Endothelial cell (in vitro differentiated cells): ENCODE measurements around the gene PACSIN3. TPM values are rescaled to one million over a fixed set of nuclear protein-coding genes. Genes with fewer than 3 reads are reported as not detected.

Experiments
- DNase-seq: peaks from one replicate; pipeline ENCODE4 v3.0.0; 2021; ENCODE audit warnings: low spot score
- H3K27ac Mint-ChIP-seq: one replicate; pipeline ENCODE4 v1.8.0; 2021; ENCODE audit warnings: mixed read lengths, inconsistent platforms; ENCODE audit not compliant: unreplicated experiment
- H3K27me3 Mint-ChIP-seq: one replicate; pipeline ENCODE4 v1.8.0; 2021; ENCODE audit warnings: mild to moderate bottlenecking, moderate library complexity, mixed read lengths, inconsistent platforms; ENCODE audit not compliant: unreplicated experiment
- H3K36me3 Mint-ChIP-seq: one replicate; pipeline ENCODE4 v1.8.0; 2021; ENCODE audit warnings: mild to moderate bottlenecking, low read depth, mixed read lengths, inconsistent platforms; ENCODE audit not compliant: unreplicated experiment
- H3K4me1 Mint-ChIP-seq: one replicate; pipeline ENCODE4 v1.8.0; 2021; ENCODE audit warnings: mild to moderate bottlenecking, mixed read lengths, inconsistent platforms; ENCODE audit not compliant: unreplicated experiment
- H3K4me3 Mint-ChIP-seq: one replicate; pipeline ENCODE4 v1.8.0; 2021; ENCODE audit warnings: mild to moderate bottlenecking, mixed read lengths, inconsistent platforms; ENCODE audit not compliant: unreplicated experiment
- H3K9me3 Mint-ChIP-seq: one replicate; pipeline ENCODE4 v1.8.0; 2021; ENCODE audit warnings: mixed read lengths, inconsistent platforms; ENCODE audit not compliant: unreplicated experiment
- CTCF ChIP-seq: fragments of 200-600 bp; sonication (generic); IDR thresholded peaks from one replicate; pipeline ENCODE4 v1.5.0; 2021; ENCODE audit warnings: antibody characterized with exemption; ENCODE audit not compliant: unreplicated experiment
- total RNA-seq: library from RNA; stranded (reverse); fragmentation: NEBNext Ultra II Directional; extraction: Animal tissue kit (Norgen Biotek cat#: 25700); gene quantifications from one replicate; pipeline ENCODE4 v1.2.1, GENCODE V29; 2021; ENCODE audit not compliant: unreplicated experiment

PACSIN3 gene
- total RNA-seq, 1 donor from 2014 or later, result 10.7 TPM

DNA sequence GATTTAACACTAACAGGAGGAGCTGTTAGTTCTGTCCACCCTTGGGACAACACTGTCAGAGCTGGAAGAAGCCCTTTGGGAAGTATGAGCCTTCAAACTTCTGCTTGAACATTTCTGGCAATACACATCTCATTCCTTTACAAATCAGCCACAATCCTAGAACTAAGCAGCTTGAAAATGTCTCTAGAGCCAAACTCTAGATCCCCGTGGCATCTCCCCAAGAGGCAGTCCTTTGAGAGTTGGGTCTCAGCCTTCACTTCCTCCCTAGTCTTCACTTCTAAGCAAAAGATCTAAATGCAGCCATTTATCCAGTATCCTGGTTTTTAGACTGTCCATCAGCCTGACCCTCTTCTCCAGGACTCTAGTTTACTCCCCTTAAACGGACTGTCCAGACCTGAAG, 36.5 kb downstream of the PACSIN3 start:
- peaks cover 1% of the 10 kb centered on the region for H3K27me3 Mint-ChIP-seq
- H3K27ac Mint-ChIP-seq, result no peak overlapping the region
- DNase-seq, result no peak
- H3K4me1 Mint-ChIP-seq, result peaks cover 22% of the 10 kb centered on the region
- no peak overlapping the region for H3K4me3 Mint-ChIP-seq
- no peak for TF ChIP-seq CTCF
- peaks cover 6% of the 10 kb centered on the region for H3K36me3 Mint-ChIP-seq
- no peaks in the 10 kb centered on the region for H3K9me3 Mint-ChIP-seq

DNA sequence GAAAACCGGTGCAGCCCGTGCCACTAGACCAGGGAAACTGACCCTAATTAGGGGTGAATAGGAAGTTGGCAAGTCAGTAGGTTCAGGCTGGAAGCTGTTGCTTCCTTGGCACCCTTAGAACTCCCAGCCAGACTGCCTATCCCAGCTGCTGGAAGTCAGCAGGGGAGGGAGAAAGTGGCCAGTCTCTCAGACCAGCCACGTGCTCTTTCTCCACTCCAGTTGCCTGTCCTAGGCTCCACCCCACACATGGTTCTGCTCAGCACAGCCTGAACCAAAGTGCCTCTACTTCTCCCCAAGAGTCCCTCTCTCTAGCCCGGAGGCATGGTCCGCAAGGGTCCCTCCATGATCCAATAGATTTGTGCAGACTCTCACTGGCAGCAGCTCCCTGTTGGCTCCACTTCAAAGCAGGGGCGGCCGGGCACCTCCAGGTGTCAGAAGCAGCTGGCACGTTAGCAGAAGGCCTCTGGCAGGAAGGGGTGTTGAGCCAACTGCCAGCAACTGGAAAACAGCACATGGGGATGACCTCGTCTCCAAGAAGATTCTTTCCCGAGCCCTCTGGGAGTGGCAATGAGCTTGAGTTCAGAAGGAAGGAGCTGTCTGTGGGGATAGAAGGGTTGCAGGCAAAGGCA, 37.2 kb downstream of the PACSIN3 start:
- peaks cover 14% of the 10 kb centered on the region for H3K4me1 Mint-ChIP-seq
- peak overlapping the region; percentile 61 for H3K27ac Mint-ChIP-seq
- no peak for TF ChIP-seq CTCF
- no peak overlapping the region for H3K4me3 Mint-ChIP-seq
- no peaks in the 10 kb centered on the region for H3K9me3 Mint-ChIP-seq
- H3K27me3 Mint-ChIP-seq, result peaks cover 1% of the 10 kb centered on the region
- peaks cover 6% of the 10 kb centered on the region for H3K36me3 Mint-ChIP-seq
- no peak for DNase-seq

DNA sequence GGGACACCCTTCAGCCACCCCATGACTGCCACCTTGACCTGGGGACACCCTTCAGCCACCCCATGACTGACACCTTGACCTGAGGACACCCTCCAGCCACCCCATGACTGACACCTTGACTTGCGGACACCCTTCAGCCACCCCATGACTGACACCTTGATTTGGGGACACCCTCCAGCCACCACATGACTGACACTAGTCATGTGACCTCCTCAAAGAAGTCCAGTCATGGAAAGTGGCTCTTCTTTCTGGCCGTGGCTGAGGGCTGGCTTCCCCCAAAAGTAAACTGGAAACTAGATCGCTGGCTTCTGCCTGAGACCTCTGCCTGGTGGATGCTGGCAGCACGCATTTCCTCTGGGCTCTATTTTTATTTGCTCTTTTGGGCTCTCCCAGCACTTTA, 38.0 kb downstream of the PACSIN3 start:
- H3K36me3 Mint-ChIP-seq, result peaks cover 6% of the 10 kb centered on the region
- no peak overlapping the region for H3K27ac Mint-ChIP-seq
- H3K4me3 Mint-ChIP-seq, result no peak overlapping the region
- peaks cover 9% of the 10 kb centered on the region for H3K4me1 Mint-ChIP-seq
- TF ChIP-seq CTCF, result no peak
- DNase-seq, result no peak
- no peaks in the 10 kb centered on the region for H3K9me3 Mint-ChIP-seq
- H3K27me3 Mint-ChIP-seq, result peaks cover 1% of the 10 kb centered on the region

GRCh38 chr11:47147681-47148080, 38.6 kb downstream of the PACSIN3 start:
- no peak for TF ChIP-seq CTCF
- Mint-ChIP-seq H3K27me3 (peaks cover 1% of the 10 kb centered on the region), H3K36me3 (peaks cover 6% of the 10 kb centered on the region), H3K9me3 (no peaks in the 10 kb centered on the region), H3K4me1 (peaks cover 5% of the 10 kb centered on the region), H3K4me3 (no peak overlapping the region), H3K27ac (no peak overlapping the region)
- no peak for DNase-seq

DNA sequence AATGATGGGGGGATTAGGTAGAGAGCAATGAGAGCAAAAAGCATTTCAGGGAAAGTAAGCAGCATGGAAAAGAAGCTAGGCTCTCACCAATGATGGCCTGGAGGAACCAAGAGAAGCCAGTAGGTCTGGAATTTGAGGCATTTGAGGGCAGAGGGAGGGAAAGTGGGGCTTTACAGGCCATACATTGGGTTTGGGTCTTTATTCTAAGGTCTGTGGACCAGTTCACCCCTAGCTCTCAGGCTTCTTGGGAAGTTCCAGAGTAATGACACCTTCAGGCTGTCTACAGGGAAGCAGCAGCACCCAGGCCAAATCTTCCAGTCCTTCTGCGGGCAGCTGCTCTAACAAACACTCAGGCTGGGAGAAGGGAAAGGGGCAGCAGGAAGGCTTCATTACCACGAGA, 39.0 kb downstream of the PACSIN3 start:
- TF ChIP-seq CTCF, result no peak
- Mint-ChIP-seq H3K27ac (no peak overlapping the region), H3K4me1 (peaks cover 5% of the 10 kb centered on the region), H3K4me3 (no peak overlapping the region), H3K36me3 (peaks cover 6% of the 10 kb centered on the region), H3K9me3 (no peaks in the 10 kb centered on the region), H3K27me3 (peaks cover 1% of the 10 kb centered on the region)
- DNase-seq, result no peak
